BLaER1 (cell line): ENCODE measurements around the gene RC3H1.

Experiments used
- H3K27ac ChIP-seq: shearing (Covaris generic); formaldehyde crosslinking; 2 replicates; pipeline ENCODE4 v1.8.1; 2022
- H3K27me3 ChIP-seq: shearing (Covaris generic); formaldehyde crosslinking; 2 replicates; pipeline ENCODE4 v1.8.1; 2022
- H3K36me3 ChIP-seq: shearing (Covaris generic); formaldehyde crosslinking; 2 replicates; pipeline ENCODE4 v1.8.1; 2022
- H3K4me1 ChIP-seq: shearing (Covaris generic); formaldehyde crosslinking; 2 replicates; pipeline ENCODE4 v1.8.1; 2022
- H3K4me2 ChIP-seq: shearing (Covaris generic); formaldehyde crosslinking; 2 replicates; pipeline ENCODE4 v1.8.1; 2022
- H3K4me3 ChIP-seq: shearing (Covaris generic); formaldehyde crosslinking; 2 replicates; pipeline ENCODE4 v1.8.1; 2022
- H3K9ac ChIP-seq: shearing (Covaris generic); formaldehyde crosslinking; 2 replicates; pipeline ENCODE4 v1.8.1; 2022
- H3K9me3 ChIP-seq: shearing (Covaris generic); formaldehyde crosslinking; 2 replicates; pipeline ENCODE4 v1.8.1; 2022
- H4K20me1 ChIP-seq: shearing (Covaris generic); formaldehyde crosslinking; 2 replicates; pipeline ENCODE4 v1.8.1; 2022
- Cebpa-rat ChIP-seq: shearing (Covaris generic); IDR thresholded peaks from 2 replicates; pipeline ENCODE4 v1.8.1; 2022

RC3H1 gene

DNA sequence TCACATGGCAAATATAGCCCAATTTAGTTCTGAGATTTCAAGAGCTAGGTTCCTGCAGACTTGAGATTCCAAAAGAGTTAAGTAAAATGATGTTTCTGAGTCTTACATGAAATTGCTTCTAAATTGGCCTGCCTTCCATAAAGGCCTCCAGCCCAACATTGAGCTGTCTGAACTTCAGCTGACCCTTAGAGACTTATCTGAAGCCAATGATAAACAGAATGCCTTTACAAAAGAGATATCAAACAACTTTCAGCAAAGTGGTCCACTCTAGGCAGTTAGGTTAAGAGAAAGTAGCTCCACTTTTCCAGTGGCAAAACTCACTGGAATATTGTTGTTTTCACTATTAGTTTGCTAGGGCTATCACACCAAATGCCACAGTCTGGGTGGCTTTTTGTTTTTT, 6.3 kb upstream of the RC3H1 start:
- no peak overlapping the region for H3K27ac ChIP-seq
- H4K20me1 ChIP-seq, result no peaks in the 10 kb centered on the region
- H3K9ac ChIP-seq, result no peak overlapping the region
- no peak overlapping the region for H3K4me2 ChIP-seq
- peaks cover 5% of the 10 kb centered on the region for H3K4me1 ChIP-seq
- no peaks in the 10 kb centered on the region for H3K9me3 ChIP-seq
- no peaks in the 10 kb centered on the region for H3K27me3 ChIP-seq
- H3K36me3 ChIP-seq, result no peaks in the 10 kb centered on the region
- TF ChIP-seq Cebpa-rat, result no peak
- no peak overlapping the region for H3K4me3 ChIP-seq

DNA sequence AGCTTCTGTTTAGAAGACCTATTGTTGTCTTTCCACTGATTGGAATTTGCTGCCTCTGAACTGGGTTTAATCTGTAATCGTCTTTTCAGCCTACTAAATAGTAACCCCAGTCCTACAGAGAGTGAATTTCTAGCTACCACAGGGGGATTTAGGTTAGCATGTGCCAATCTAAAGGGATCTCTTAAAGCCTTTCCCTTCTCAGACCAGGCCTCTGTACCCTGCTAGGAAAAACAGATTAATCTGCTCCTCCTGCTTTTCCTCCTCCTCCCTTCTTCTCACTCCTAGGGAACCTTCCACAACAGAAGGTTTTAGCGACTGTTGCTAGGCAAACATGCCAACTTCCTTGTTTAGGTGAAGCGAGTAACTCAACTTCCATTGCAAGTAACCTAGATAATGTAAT, 1.3 kb upstream of the RC3H1 start:
- H3K27ac ChIP-seq, result no peak overlapping the region
- H3K9ac ChIP-seq, result peak overlapping the region; percentile 4; the same call in 1 of the 2 replicates
- H3K4me2 ChIP-seq, result peak overlapping the region; percentile 98
- H3K36me3 ChIP-seq, result no peaks in the 10 kb centered on the region
- H3K27me3 ChIP-seq, result no peaks in the 10 kb centered on the region
- no peak for TF ChIP-seq Cebpa-rat
- peaks cover 36% of the 10 kb centered on the region for H4K20me1 ChIP-seq
- H3K4me3 ChIP-seq, result no peak overlapping the region
- no peaks in the 10 kb centered on the region for H3K9me3 ChIP-seq
- H3K4me1 ChIP-seq, result peaks cover 41% of the 10 kb centered on the region

DNA sequence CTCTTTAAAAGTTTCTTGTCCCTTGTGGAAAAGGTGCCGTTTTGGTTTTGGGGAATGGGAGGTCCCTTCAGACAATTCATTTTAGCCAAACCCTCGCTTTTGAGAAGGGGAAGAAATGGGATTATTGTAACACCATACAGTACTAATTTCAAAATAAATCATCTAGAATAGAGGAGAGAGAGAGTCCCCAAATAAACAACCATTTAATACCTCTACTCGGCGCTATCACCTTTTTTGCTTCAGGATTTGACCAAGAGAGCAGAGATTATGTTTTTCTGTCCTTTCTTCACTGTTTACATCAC, 770 bp upstream of the RC3H1 start:
- TF ChIP-seq Cebpa-rat, result no peak
- H3K27me3 ChIP-seq, result no peaks in the 10 kb centered on the region
- peak overlapping the region; percentile 98 for H3K9ac ChIP-seq
- H3K4me2 ChIP-seq, result peak overlapping the region; percentile 98
- peak overlapping the region; percentile 94 for H3K4me3 ChIP-seq
- no peaks in the 10 kb centered on the region for H3K36me3 ChIP-seq
- H3K27ac ChIP-seq, result peak overlapping the region; percentile 96
- H3K9me3 ChIP-seq, result no peaks in the 10 kb centered on the region
- H4K20me1 ChIP-seq, result peaks cover 41% of the 10 kb centered on the region
- peaks cover 45% of the 10 kb centered on the region for H3K4me1 ChIP-seq

- Histone ChIP-seq H4K20me1 (peaks cover 54% of the 10 kb centered on the region), H3K27me3 (no peaks in the 10 kb centered on the region), H3K4me1 (peaks cover 55% of the 10 kb centered on the region), H3K9me3 (no peaks in the 10 kb centered on the region), H3K9ac (peak overlapping the region; percentile 98), H3K4me3 (peak overlapping the region; percentile 94), H3K4me2 (peak overlapping the region; percentile 97), H3K36me3 (no peaks in the 10 kb centered on the region), H3K27ac (peak overlapping the region; percentile 96)
- no peak for TF ChIP-seq Cebpa-rat
Observed at GRCh38 chr1:174021591-174022079, 522 bp downstream of the RC3H1 start.

GRCh38 chr1:174018565-174018964, 3.6 kb downstream of the RC3H1 start:
- TF ChIP-seq Cebpa-rat, result no peak
- Histone ChIP-seq H4K20me1 (peaks cover 85% of the 10 kb centered on the region), H3K4me1 (peaks cover 51% of the 10 kb centered on the region), H3K36me3 (peaks cover 10% of the 10 kb centered on the region), H3K9me3 (peaks cover 2% of the 10 kb centered on the region; the same call in 1 of the 2 replicates), H3K27ac (no peak overlapping the region), H3K27me3 (no peaks in the 10 kb centered on the region), H3K9ac (0 out of 2 replicates have a peak overlapping the region, but pooled peaks have one; percentile 12), H3K4me2 (peak overlapping the region; percentile 31), H3K4me3 (no peak overlapping the region)

GRCh38 chr1:174017231-174017970, 4.8 kb downstream of the RC3H1 start:
- Histone ChIP-seq H3K9ac (no peak overlapping the region), H3K36me3 (peaks cover 18% of the 10 kb centered on the region), H4K20me1 (peaks cover 97% of the 10 kb centered on the region), H3K9me3 (peaks cover 5% of the 10 kb centered on the region; the same call in 1 of the 2 replicates), H3K27ac (no peak overlapping the region), H3K4me1 (peaks cover 40% of the 10 kb centered on the region), H3K27me3 (no peaks in the 10 kb centered on the region), H3K4me2 (0 out of 2 replicates have a peak overlapping the region, but pooled peaks have one; percentile 8), H3K4me3 (no peak overlapping the region)
- no peak for TF ChIP-seq Cebpa-rat

DNA sequence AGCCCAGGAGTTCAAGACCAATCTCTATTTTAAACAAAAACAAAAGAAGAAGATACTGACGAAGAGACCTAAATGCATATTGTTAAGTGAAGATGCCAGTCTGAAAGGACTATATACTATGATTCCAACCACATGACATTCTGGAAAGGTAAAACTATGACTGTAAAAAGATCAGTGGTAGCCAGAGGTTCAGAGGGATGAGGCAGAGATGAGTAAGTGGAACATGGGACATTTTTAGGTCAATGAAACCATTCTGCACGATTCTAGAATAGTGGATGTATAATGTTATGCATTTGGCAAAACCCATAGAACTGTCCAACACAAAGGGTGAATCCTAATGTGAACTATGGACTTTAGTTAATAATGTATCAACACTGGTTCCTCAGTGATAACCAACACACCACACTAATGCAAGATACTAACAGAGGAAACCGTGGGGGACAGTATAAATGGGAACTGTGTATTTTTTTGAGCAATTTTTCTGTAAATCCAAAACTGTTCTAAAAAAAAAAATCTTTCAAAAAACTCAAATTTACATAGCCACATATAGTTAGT, 8.2 kb downstream of the RC3H1 start:
- H3K36me3 ChIP-seq, result peaks cover 43% of the 10 kb centered on the region
- H4K20me1 ChIP-seq, result peaks cover 97% of the 10 kb centered on the region
- peaks cover 27% of the 10 kb centered on the region for H3K4me1 ChIP-seq
- no peak overlapping the region for H3K27ac ChIP-seq
- H3K27me3 ChIP-seq, result no peaks in the 10 kb centered on the region
- H3K4me2 ChIP-seq, result no peak overlapping the region
- no peak for TF ChIP-seq Cebpa-rat
- peaks cover 16% of the 10 kb centered on the region for H3K9me3 ChIP-seq
- H3K4me3 ChIP-seq, result no peak overlapping the region
- no peak overlapping the region for H3K9ac ChIP-seq

GRCh38 chr1:174008979-174009378, 13.2 kb downstream of the RC3H1 start:
- H3K27me3 ChIP-seq, result no peaks in the 10 kb centered on the region
- peak overlapping the region; percentile 26; the same call in 1 of the 2 replicates for H3K4me2 ChIP-seq
- H3K9me3 ChIP-seq, result peaks cover 20% of the 10 kb centered on the region
- no peak overlapping the region for H3K9ac ChIP-seq
- peaks cover 58% of the 10 kb centered on the region for H3K4me1 ChIP-seq
- H3K27ac ChIP-seq, result no peak overlapping the region
- TF ChIP-seq Cebpa-rat, result no peak; the same call in 1 of the 2 replicates
- peaks cover 55% of the 10 kb centered on the region for H3K36me3 ChIP-seq
- peaks cover 97% of the 10 kb centered on the region for H4K20me1 ChIP-seq
- H3K4me3 ChIP-seq, result no peak overlapping the region

GRCh38 chr1:174008269-174008668, 13.9 kb downstream of the RC3H1 start:
- Histone ChIP-seq H3K4me1 (peaks cover 66% of the 10 kb centered on the region), H3K27ac (no peak overlapping the region), H3K9me3 (peaks cover 15% of the 10 kb centered on the region), H3K36me3 (peaks cover 49% of the 10 kb centered on the region), H3K27me3 (no peaks in the 10 kb centered on the region), H3K4me2 (peak overlapping the region; percentile 17; the same call in 1 of the 2 replicates), H3K9ac (no peak overlapping the region), H4K20me1 (peaks cover 97% of the 10 kb centered on the region), H3K4me3 (no peak overlapping the region)
- TF ChIP-seq Cebpa-rat, result no peak

- H3K27ac ChIP-seq, result no peak overlapping the region
- peaks cover 14% of the 10 kb centered on the region for H3K9me3 ChIP-seq
- peaks cover 97% of the 10 kb centered on the region for H4K20me1 ChIP-seq
- H3K27me3 ChIP-seq, result no peaks in the 10 kb centered on the region
- no peak overlapping the region for H3K4me2 ChIP-seq
- peaks cover 68% of the 10 kb centered on the region for H3K4me1 ChIP-seq
- H3K36me3 ChIP-seq, result peaks cover 46% of the 10 kb centered on the region
- no peak for TF ChIP-seq Cebpa-rat
- H3K4me3 ChIP-seq, result no peak overlapping the region
- H3K9ac ChIP-seq, result no peak overlapping the region
Observed at GRCh38 chr1:174007851-174008250, 14.3 kb downstream of the RC3H1 start.
